GM11168 (cell line): ENCODE results near the gene NPC2.
"Not testable (repeated sequence)": the region's sequence is repeated elsewhere in the genome, so short reads cannot be mapped to it uniquely, and the experiment has no call there.

Source experiments
- in situ Hi-C: fragments of 300-500 bp; cut with MboI; formaldehyde crosslinking; loops from one replicate; pipeline ENCODE4 v1.12.0; 2022; ENCODE audit warnings: low sequenced_read_pairs; ENCODE audit not compliant: unreplicated experiment

Gene NPC2

GRCh38 chr14:74492776-74493342 lies at the start of gene NPC2:
TSS of gene NPC2 (minus strand) at chr14:74493305. CDS start at chr14:74493274, 31 bp downstream.
- in situ Hi-C loops, result no loop called here

- in situ Hi-C loops, result no loop called here
Observed at GRCh38 chr14:74542056-74542685, 49.1 kb upstream of the NPC2 start.

DNA sequence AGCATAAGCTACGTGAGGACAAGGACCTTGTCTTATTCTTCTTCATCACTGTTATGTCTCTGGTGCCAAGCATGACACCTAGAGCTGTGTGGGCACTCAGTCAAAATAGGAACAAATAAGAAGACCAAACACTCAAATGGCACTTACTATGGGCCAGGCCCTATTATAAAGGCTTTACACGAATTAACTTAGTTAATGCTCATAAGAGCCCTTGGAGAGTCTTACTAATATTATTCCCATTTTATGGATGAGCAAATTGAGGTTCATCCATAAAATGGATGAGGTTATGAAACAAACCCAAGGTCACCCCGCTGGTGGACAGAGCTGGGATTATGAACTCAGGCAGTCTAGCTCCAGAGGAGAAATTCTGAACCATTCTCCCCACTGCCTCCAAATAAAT lies 48.1 kb upstream of the NPC2 start:
- in situ Hi-C loops, result no loop called here

DNA sequence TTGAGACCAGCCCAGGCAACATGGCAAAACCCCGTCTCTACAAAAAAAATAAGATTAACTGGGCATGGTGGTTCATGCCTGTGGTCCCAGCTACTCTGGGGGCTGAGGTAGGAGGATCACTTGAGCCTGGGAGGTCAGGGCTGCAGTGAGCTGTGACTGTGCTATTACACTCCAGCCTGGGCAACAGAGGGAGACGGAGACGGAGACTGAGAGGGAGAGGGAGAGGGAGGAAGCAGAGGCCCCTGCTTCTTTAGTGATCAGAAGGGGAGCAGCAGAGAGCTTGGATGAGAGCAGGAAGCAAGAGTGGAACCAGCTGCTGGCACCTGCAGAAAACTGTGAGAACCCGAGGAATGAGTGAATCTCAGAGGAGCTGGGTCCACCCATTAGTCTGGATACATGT lies 46.4 kb upstream of the NPC2 start:
- in situ Hi-C loops, result no loop called here

DNA sequence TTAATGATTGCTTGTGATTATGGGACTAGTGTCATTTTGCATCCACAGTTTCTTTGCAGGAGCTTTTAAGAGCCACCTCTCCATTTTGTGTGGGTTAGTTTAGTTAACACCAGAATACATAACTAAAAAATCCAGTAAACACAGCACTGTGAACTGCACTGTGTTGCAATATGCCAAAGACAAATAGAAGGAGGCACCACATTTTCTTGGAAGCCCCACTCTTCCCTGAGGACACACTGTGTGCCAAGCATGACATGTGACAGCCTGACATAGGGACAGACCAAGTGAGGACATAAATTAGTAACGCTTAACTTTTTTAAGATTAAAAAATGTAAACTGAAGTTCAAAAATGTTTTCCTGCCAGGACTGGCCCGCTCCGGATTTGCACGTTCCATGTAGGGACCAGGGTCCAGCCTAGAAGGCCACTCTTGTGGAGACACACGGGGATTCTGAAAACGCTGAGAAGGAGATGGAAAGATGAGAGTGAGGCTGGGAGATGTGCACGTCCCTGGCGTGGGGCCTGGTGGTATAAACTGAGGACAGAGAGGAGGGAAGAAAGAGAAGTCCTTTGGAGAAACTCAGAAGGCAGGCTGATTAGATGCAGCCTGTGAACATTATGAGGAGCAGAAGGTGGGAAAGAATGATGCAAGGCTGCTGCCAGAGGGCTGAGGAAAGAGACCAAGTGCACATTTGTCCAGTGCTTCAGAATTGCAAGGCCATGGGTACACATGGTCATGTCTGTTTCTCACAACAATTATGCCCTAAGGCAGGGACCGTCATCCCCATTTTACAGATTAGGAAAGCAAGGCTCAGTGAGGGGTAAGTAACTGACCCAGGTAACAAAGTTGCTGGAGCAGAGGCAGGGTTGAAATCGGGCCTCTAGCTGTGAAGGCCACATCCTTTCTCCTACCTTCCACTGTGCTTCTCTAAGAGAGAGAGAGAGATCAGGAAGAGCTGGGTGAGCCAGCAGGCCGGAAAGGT lies 45.6 kb upstream of the NPC2 start:
- in situ Hi-C loops, result no loop called here

- in situ Hi-C loops, result not testable (repeated sequence)
Observed at GRCh38 chr14:74536336-74536735, 43.2 kb upstream of the NPC2 start.

DNA sequence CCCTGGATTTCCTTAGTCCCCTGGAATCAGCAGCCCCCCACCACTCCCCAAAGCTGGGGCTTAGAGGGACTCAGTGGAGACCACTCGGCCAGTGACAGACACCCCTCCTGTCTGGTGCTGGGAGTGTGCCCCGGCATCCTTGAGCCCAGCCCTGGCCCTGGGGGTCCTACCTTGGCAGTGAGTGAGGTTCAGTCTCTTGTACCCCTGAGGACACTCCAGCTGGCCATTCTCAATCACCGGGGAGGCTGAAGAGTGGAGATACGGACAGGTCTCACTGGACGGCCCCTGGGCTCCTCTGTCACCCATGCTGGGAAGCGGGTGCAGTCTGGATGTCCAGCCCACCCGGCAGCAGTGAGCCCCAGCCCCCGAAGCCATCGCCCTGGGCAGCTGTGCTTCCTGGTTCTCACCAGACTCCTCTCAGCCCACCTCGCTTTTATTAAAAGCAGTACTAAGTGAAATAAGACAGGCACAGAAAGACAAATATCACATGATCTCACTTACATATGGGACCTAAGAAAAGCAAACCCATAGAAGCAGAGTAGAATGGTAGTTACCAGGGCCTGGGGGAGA lies 42.7 kb upstream of the NPC2 start:
- in situ Hi-C loops, result no loop called here

DNA sequence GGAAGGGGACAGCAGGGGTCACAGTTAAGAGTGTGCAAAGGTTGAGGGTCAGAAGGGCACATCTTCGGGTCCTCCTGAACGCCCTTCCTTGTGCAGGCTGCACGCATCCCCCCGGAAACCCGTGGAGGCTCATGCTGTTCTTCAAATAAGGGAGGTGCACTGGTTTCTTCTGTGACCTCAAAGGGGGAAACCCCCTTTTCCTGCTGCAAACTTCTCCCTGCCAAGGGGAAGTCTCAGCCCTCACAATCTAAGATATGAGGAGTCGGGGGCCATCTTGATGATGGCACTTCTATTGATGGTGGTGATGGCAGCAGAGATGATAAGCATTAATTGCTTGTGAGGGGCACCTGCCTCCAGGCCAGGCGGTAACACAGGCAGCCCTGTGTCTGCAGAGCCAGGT lies 40.5 kb upstream of the NPC2 start:
- in situ Hi-C loops, result no loop called here

DNA sequence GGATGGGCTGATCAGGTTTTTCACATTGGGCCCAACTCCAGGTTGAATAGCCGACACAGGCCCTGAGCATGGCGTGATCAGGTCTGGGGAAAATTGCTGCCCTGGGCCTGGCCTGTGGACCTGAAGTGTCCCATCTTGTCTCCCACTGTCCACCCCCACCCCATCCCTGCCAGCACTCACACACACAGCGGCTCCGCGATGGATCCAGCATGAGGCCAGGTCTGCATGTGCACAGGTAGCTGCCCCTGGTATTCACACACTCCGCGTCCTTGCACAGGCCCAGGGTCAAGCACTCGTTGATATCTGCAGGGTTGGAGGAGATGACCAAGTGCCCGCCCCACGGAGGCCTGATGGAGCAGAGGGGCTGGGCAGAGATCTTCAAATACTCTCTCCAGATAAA lies 39.1 kb upstream of the NPC2 start:
- in situ Hi-C loops, result no loop called here

DNA sequence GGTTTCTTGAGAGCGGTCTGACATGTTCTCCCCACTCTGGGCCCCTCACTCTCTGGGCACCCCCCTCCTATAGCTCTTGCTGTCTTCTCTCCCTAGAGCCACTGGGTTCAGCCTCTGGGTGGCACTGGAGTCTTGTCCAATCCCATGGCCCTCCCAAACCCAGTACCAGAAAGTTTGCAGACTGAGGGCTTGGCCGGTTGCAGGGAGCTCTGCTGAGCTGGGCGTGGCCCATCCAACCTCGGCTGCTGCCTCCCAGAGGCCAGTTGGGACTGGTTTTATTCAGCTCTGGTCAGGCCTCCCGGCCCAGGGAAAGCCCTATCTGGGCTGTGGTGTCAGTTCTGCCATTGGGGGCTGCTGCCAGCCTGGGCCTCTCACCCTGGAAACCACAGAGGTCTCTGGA lies 38.4 kb upstream of the NPC2 start:
- in situ Hi-C loops, result no loop called here

GRCh38 chr14:74531006-74531405 lies 37.9 kb upstream of the NPC2 start:
- in situ Hi-C loops, result no loop called here

DNA sequence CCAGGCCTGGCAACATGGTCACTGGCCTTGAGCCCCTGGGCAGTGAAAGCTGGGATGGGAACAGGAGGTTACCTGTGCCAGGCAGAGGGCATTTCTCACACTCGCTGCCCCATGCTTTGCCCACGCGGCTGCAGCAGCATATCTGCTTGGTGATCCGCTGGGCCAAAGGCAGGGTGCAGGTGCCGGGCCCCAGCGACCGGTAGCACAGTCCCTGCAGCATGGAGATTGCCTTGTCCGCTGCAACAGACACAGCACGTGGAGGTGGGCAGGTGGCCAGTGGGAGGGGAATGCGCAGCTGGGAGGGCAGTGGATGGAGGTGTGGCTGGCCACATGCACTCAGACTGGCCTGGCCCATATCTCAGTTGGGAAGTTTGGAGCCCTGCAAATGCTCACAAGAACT lies 35.8 kb upstream of the NPC2 start:
- in situ Hi-C loops, result no loop called here

DNA sequence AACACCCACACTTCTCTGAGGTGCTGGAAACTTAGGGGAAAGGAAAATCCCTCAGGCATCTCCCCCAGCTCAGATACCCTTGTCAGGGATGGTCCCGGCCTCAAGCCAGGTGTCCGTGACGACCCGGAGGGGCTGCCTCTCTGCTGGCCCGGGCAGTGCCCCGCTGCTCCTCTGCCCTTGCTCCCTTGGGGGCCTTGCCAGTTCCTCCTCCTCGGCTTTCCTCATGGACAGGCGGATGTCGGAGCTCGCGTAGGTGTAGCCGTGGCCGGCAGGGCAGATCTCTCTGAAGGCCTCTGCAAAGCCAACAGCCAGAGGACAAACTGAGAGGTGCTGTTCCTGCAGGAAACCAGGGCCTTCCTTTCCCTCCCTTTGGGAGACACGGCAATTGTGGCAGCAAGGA lies 35.3 kb upstream of the NPC2 start:
- in situ Hi-C loops, result no loop called here

DNA sequence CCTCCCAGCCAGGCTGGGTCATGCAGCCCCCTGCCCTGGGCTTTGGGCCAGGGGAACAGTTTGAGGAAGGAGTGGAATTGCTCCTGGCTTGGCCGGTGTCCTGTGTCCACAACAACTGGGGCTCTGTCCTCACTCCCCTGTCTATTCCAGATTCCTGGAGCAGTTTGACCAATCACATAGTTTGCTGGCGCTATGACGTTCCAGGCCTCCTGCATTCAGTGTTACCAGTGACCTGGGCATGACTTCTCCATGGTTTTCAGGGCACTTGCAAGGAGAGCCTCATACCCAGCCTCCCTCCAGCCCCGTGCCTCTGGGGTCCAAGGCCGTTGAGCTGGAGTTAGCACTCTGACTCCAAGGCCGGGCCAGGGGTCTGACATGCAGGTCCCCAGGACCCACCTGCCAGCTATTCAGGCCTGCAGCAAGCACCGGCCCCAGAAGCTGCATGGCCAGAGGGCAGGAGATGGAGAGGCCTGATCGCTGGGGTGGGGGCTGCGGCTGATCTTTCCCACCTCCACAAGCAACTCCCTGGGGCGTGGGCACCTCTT lies 34.7 kb upstream of the NPC2 start:
- in situ Hi-C loops, result no loop called here

GRCh38 chr14:74526854-74527585 lies 33.9 kb upstream of the NPC2 start:
- in situ Hi-C loops, result no loop called here

- in situ Hi-C loops, result no loop called here
Observed at GRCh38 chr14:74525361-74525851, 32.3 kb upstream of the NPC2 start.

- in situ Hi-C loops, result no loop called here
Observed at GRCh38 chr14:74524812-74525135, 31.7 kb upstream of the NPC2 start.

- in situ Hi-C loops, result no loop called here
Observed at GRCh38 chr14:74524076-74524811, 31.1 kb upstream of the NPC2 start.

- in situ Hi-C loops, result no loop called here
Observed at GRCh38 chr14:74522740-74523139, 29.6 kb upstream of the NPC2 start.
